ENCODE data around the gene RASA2. TPM values are rescaled to one million over a fixed set of nuclear protein-coding genes. Genes with fewer than 3 reads are reported as not detected.

Gene RASA2
- total and polyA plus RNA-seq, 2 of the 4 experiments (the other 2 are of a cell fraction): 6.1 to 14.0 TPM

GRCh38 chr3:141511361-141511760 lies 24.5 kb downstream of the RASA2 start:
- H3K27me3 ChIP-seq (ENCODE audit: control insufficient read depth, insufficient read depth, low read length): no peaks in the 10 kb centered on the region
- no peak overlapping the region for H3K27ac ChIP-seq (ENCODE audit: insufficient read depth, low read length)
- H4K5ac ChIP-seq (ENCODE audit: low read depth, low read length): no peak overlapping the region
- no peak overlapping the region for H3K14ac ChIP-seq (replicated peaks; ENCODE audit: low read depth, low read length)
- H3K4me2 ChIP-seq (ENCODE audit: low read depth, low read length): no peak overlapping the region
- no peak for ATAC-seq (ENCODE audit: low read depth)
- H2BK120ac ChIP-seq (ENCODE audit: low read depth, low read length): no peak overlapping the region
- TF ChIP-seq MAFK (IDR thresholded peaks at IDR 0.05; ENCODE audit: low read depth, low read length) (no peak), CTCF (conservative IDR thresholded peaks at IDR 0.05; ENCODE audit: low read depth, low read length) (no peak), NFE2L2 (IDR thresholded peaks at IDR 0.05; ENCODE audit: low read depth, low read length) (no peak), FOS (IDR thresholded peaks at IDR 0.05; ENCODE audit: low read depth, low read length) (no peak), RCOR1 (IDR thresholded peaks at IDR 0.05; ENCODE audit: insufficient replicate concordance, low read length) (no peak), SMC3 (IDR thresholded peaks at IDR 0.05; ENCODE audit: low read depth, low read length) (no peak), USF2 (IDR thresholded peaks at IDR 0.05; ENCODE audit: low read depth, low read length) (no peak), RAD21 (IDR thresholded peaks at IDR 0.05; ENCODE audit: low read length) (no peak), ELK1 (IDR thresholded peaks at IDR 0.05; ENCODE audit: borderline replicate concordance, low read depth, low read length) (no peak), BHLHE40 (IDR thresholded peaks at IDR 0.05; ENCODE audit: low read depth, low read length) (no peak), MXI1 (IDR thresholded peaks at IDR 0.05; ENCODE audit: borderline replicate concordance, low read depth, low read length) (no peak)
- H3K4me1 ChIP-seq (ENCODE audit: control insufficient read depth, insufficient read depth, low read length): no peaks in the 10 kb centered on the region
- dilution Hi-C loops (cut with HindIII; ENCODE audit: low sequenced_read_pairs, unreplicated experiment): no loop called here
- H4K91ac ChIP-seq (ENCODE audit: insufficient read depth, low read depth, low read length): no peak overlapping the region
- peaks cover 32 to 49% of the 10 kb centered on the region in 2 experiments for H3K79me1 ChIP-seq (ENCODE audit: low read depth in 1 of 2, low read length in 2 of 2)
- H2AK9ac ChIP-seq (replicated peaks; ENCODE audit: low read depth, low read length, poor library complexity): no peak overlapping the region
- H2BK20ac ChIP-seq (ENCODE audit: low read depth, low read length): no peak overlapping the region
- no peaks in the 10 kb centered on the region for H3K9me3 ChIP-seq (ENCODE audit: control insufficient read depth, insufficient read depth, low read length)
- H2BK5ac ChIP-seq (ENCODE audit: low read depth, low read length, poor library complexity, severe bottlenecking): no peak overlapping the region
- BruUV-seq (replicated peaks): no TSS peak
- H3K9me1 ChIP-seq (ENCODE audit: insufficient read depth, low read length): 0 out of 2 replicates have a peak, but pooled peaks cover 4% of the 10 kb centered on the region
- peaks cover 18% of the 10 kb centered on the region for H4K20me1 ChIP-seq (ENCODE audit: insufficient read depth, low read length)
- H2AFZ ChIP-seq (replicated peaks; ENCODE audit: low read length, poor library complexity): no peak overlapping the region
- no peak overlapping the region for H3K9ac ChIP-seq (ENCODE audit: low read depth, low read length)
- no peak overlapping the region for H3K56ac ChIP-seq (ENCODE audit: extremely low read depth, insufficient read depth, low read length)
- H4K8ac ChIP-seq (ENCODE audit: low read depth in 2 of 2, low read length in 2 of 2): no peak overlapping the region
- ChIA-PET POLR2A (ENCODE audit: unreplicated experiment) (no interaction called here), CTCF (interaction anchor here (0.6 kb wide), 1 partner anchor 679 kb away, joined by 3 read pairs; no protein-coding TSS in a partner anchor)
- no peak overlapping the region for H3K4me3 ChIP-seq (ENCODE audit: insufficient read depth, low read depth, low read length)
- H2BK15ac ChIP-seq (ENCODE audit: low read depth, low read length): no peak overlapping the region
- H3K18ac ChIP-seq (ENCODE audit: low read depth, low read length): no peak overlapping the region
- WGBS, 2 experiments (ENCODE audit: extremely low coverage in 2 of 2, insufficient read length in 1 of 2): no CpG with 5 or more reads among the region's 4 CpGs
- intact Hi-C loops (cut with micrococcal nuclease): no loop called here
- H2AK5ac ChIP-seq (ENCODE audit: low read depth, low read length): no peak overlapping the region
- H3K36me3 ChIP-seq (ENCODE audit: control insufficient read depth, insufficient read depth, low read length): peaks cover 3% of the 10 kb centered on the region; the same call in 1 of the 2 replicates
- no peak for DNase-seq
- H3K4ac ChIP-seq (ENCODE audit: low read depth, low read length): no peak overlapping the region
- in situ Hi-C loops (cut with MboI; ENCODE audit: low sequenced_read_pairs): no loop called here
- no peak overlapping the region for H3K23ac ChIP-seq (ENCODE audit: low read depth, low read length)
